IPS-20b (cell line): ENCODE results near the gene SLC66A3.
"Not testable (repeated sequence)": the region's sequence is repeated elsewhere in the genome, so short reads cannot be mapped to it uniquely, and the experiment has no call there.

Experiments
- H3K27ac ChIP-seq: one replicate; pipeline ENCODE4 v1.5.1; 2013; ENCODE audit warnings: low read length
- H3K27me3 ChIP-seq: 2 replicates; pipeline ENCODE4 v1.6.1; 2013; ENCODE audit warnings: mild to moderate bottlenecking, low read length, inconsistent platforms; ENCODE audit not compliant: insufficient read depth
- H3K36me3 ChIP-seq: 2 replicates; pipeline ENCODE4 v1.6.1; 2013; ENCODE audit warnings: low read depth, mild to moderate bottlenecking, inconsistent platforms, low read length, moderate library complexity; ENCODE audit not compliant: insufficient read depth
- H3K4me1 ChIP-seq: 2 replicates; pipeline ENCODE4 v1.6.1; 2013; ENCODE audit warnings: mild to moderate bottlenecking, control low read depth, inconsistent platforms, low read length, moderate library complexity; ENCODE audit not compliant: insufficient read depth
- H3K4me3 ChIP-seq: 2 replicates; pipeline ENCODE4 v1.5.1; 2013; ENCODE audit warnings: mild to moderate bottlenecking, low read length, inconsistent platforms
- H3K9ac ChIP-seq: 2 replicates; pipeline ENCODE4 v1.6.1; 2013; ENCODE audit warnings: low read depth, mild to moderate bottlenecking, inconsistent platforms, low read length, moderate library complexity
- H3K9me3 ChIP-seq: 2 replicates; pipeline ENCODE4 v1.6.1; 2013; ENCODE audit warnings: mild to moderate bottlenecking, low read depth, low read length, inconsistent platforms; ENCODE audit not compliant: insufficient read depth

SLC66A3 gene

DNA sequence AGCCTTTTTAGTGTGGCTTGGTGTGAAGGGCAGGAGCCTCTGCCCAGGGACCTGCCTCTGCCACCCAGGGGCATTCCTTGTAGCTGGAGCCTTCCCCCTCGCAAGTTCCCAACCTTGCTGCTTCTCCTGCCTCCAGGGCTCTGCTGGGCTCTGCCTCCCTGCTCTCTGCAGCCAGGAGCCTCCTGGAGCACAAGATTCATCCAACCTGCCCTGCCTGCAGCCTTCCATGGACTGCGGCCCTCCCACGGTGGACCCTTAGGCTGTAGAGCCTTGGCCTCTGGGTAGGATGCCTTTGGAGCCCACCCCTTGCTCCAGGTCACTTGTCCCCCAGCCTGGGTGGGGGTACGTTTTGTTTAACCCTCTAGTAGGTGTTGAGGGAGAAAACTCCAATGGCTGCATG is 2.5 kb downstream of the SLC66A3 start:
- Histone ChIP-seq H3K9ac (no peak overlapping the region), H3K9me3 (no peaks in the 10 kb centered on the region), H3K27me3 (peaks cover 31% of the 10 kb centered on the region), H3K4me3 (no peak overlapping the region), H3K4me1 (peaks cover 5% of the 10 kb centered on the region), H3K27ac (no peak overlapping the region), H3K36me3 (no peaks in the 10 kb centered on the region)

DNA sequence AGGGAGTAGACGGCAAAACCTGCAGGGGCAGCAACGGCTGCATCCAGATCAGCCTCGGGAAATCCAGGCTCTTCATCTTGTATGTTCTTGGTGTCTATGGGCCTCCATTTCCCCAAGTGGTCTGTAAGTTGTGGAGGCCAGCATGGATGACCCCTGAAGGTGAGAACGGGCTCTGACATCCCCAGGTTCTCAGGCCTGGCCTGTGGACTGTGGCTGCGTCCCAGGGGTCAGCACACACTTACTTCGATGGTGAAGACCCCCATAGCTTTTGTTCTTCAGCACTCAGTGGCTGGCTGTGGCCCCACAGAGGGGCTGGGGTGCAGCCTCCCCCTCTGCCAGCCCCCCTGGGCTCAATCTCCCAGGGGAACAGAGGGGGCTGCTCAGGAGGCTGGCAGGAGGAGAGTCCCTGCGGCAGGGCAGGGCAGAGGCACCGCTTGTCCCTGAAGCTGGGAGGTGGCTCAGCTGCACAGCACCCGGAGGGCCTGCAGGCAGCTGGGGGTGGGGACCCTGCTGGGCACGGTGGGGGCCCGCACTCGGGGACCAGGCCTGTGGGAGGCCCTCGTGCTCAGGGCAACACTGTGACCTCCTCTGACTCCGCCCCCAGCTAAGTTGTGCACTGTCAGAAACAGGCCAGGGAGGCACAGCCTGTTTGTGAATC is 3.8 kb downstream of the SLC66A3 start:
- Histone ChIP-seq H3K36me3 (no peaks in the 10 kb centered on the region), H3K4me1 (peaks cover 5% of the 10 kb centered on the region), H3K27ac (no peak overlapping the region), H3K4me3 (no peak overlapping the region), H3K9me3 (no peaks in the 10 kb centered on the region), H3K27me3 (peaks cover 21% of the 10 kb centered on the region), H3K9ac (no peak overlapping the region)

DNA sequence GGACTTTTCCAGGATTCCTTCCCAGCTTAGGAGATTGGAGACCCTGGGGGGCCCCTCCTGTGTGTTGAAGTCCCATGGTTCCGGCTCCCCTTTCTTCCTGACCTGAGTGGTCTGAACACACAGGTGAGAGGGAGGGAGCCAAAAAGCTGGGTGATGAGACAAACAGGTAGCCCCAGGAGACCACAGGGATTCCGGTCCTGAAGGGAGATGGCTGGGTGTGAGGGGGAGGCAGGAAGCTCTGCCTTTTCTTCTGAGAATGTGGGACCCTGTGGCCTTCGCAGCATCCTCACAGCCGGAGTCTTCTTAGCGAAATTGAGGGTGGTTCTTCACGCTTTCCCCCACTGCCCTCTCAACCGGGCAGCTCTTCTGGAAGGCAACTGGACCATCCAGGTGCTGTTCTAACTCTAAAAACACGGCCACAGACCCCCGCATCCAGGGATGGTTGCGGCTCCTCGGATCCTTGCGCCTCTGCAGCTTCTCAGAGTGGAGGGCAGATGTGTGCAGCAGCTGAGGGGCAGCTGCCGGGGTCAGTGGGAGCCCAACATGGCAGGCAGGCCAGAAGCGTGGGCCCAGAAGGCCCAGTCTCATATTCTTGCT is 4.4 kb downstream of the SLC66A3 start:
- no peaks in the 10 kb centered on the region for H3K9me3 ChIP-seq
- H3K9ac ChIP-seq: no peak overlapping the region
- H3K4me1 ChIP-seq: no peaks in the 10 kb centered on the region; the same call in 1 of the 2 replicates
- no peak overlapping the region for H3K27ac ChIP-seq
- H3K4me3 ChIP-seq: no peak overlapping the region
- no peaks in the 10 kb centered on the region for H3K36me3 ChIP-seq
- peaks cover 15% of the 10 kb centered on the region for H3K27me3 ChIP-seq

DNA sequence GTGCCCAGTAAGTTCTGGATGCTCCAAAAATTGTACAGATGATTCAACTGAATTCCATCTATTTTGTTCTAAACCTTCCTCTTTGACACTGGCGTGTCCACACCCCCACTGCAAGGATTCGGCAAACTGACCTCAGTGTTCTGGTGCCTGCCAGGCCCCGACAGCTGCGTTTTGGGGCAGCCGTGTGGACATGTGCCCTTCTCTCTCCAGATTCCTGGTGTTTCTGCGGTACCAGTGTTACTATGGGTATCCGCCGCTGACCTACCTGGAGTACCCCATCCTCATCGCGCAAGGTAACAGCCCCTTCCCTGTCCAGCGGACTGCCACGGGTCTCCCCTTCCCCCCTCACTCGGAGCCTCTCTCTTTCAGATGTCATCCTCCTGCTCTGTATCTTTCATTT is 5.0 kb downstream of the SLC66A3 start:
- H3K4me1 ChIP-seq: no peaks in the 10 kb centered on the region
- no peak overlapping the region for H3K4me3 ChIP-seq
- H3K27ac ChIP-seq: no peak overlapping the region
- no peak overlapping the region for H3K9ac ChIP-seq
- H3K27me3 ChIP-seq: peaks cover 14% of the 10 kb centered on the region
- no peaks in the 10 kb centered on the region for H3K9me3 ChIP-seq
- no peaks in the 10 kb centered on the region for H3K36me3 ChIP-seq

DNA sequence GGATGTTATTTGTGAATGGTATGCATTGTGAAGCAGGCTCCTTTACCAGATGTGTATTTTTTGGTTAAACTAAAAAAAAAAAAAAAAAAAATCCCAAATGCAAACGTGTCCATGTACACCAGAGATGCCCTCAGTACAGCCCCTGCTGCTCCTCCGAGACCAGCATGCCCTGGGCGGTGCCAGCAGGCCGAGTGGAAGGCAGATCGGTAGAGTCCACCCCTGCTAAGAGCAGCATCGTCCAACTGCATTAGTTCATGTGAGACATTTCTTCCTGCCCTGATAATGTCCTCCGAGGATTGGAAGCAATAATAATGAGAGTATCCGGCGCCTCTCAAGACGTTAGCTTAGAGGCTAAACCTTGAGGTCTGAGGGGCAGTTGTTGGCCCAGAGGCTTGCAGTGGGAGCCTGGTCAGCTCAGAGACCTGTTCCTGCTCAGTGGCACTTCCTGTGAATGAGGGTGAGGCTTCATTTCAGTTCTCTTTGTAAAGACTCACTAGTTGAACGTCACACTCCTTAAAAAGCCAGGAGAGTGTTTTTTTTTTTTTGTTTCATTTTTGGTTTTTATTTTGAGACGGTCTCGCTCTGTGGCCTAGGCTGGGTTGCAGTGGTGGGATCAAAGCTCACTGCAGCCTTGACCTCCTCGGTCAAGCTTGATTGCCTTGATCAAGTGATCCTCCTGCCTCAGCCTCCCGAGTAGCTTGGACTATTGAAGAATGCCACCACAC is 5.6 kb downstream of the SLC66A3 start:
- Histone ChIP-seq H3K36me3 (no peaks in the 10 kb centered on the region), H3K27me3 (peaks cover 11% of the 10 kb centered on the region), H3K9me3 (no peaks in the 10 kb centered on the region), H3K27ac (no peak overlapping the region), H3K9ac (no peak overlapping the region), H3K4me3 (no peak overlapping the region), H3K4me1 (no peaks in the 10 kb centered on the region)

DNA sequence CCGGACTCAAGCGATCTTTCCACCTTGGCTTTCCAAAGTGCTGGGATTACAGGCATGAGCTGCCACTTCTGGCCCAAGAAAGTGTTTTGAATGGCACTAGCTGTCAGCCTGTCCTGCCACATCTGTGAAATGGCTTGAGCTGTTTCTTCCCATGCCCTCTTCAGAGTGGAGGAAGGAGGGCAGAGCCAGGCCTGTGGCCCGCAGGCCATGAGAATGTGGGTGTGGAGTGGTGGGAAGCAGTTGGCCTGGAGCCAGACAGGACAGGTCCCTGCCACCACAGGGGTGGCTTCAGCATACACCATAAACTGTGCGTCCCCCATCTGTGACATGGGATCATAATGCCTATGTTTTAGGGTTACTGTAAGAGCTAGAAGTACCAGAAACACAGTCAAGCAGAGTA is 6.5 kb downstream of the SLC66A3 start:
- Histone ChIP-seq H3K4me3 (no peak overlapping the region), H3K9me3 (no peaks in the 10 kb centered on the region), H3K27me3 (peaks cover 3% of the 10 kb centered on the region; the same call in 1 of the 2 replicates), H3K4me1 (no peaks in the 10 kb centered on the region), H3K9ac (no peak overlapping the region), H3K36me3 (no peaks in the 10 kb centered on the region), H3K27ac (no peak overlapping the region)

DNA sequence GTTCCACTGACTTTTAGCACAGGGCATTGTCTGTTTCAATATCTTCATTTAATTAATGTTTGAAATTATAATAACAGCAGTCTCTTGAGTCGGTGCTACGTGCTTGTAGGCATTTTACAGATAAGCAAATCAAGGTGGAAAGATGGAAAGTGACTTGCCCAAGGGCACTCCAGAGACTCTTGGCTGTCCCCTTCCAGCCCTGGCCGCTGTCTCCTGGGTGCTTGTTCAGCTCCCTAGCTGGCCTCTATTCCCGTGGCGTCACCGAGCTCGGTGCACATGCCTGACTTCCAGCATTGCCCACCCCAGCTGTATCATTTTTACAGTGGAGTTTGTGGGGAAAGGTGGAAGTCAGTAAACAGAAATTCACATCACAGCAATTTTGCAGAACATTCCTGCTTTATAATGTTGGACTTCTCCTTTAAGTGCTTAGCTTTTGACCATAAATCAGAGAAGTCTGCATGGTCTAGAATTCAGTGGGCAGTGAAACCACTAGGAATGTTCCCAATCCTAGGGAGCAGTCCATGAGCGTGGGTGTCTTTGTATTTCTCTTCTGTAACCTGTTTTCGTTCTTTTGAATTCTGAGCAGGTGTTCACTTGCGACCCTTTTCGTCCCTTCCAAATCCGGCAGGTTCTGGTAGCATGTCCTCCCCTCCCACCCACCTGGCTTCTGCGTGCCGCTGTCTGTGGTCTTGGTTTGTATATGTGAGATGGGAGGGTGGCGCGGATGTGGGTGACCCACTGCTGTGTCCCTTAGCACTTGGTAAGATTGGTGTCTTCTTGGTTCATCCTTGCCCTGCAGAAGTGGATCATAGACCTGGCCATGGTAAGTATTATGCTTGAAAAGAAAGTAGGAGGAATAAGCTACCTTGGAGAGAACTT is 8.4 kb downstream of the SLC66A3 start:
- no peak overlapping the region for H3K4me3 ChIP-seq
- H3K9me3 ChIP-seq: no peaks in the 10 kb centered on the region
- no peak overlapping the region for H3K27ac ChIP-seq
- H3K9ac ChIP-seq: no peak overlapping the region
- no peaks in the 10 kb centered on the region for H3K4me1 ChIP-seq
- H3K27me3 ChIP-seq: no peaks in the 10 kb centered on the region
- H3K36me3 ChIP-seq: no peaks in the 10 kb centered on the region

DNA sequence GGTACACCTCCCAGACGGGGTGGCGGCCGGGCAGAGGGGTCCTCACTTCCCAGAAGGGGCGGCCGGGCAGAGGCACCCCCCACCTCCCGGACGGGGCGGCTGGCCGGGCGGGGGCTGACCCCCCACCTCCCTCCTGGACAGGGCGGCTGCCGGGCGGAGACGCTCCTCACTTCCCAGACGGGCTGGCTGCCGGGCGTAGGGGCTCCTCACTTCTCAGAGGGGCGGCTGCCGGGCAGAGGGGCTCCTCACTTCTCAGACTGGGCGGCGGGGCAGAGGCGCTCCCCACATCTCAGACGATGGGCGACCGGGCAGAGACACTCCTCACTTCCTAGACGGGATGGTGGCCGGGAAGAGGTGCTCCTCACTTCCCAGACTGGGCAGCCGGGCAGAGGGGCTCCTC is 9.8 kb downstream of the SLC66A3 start:
- not testable (repeated sequence) for H3K27me3 ChIP-seq, H3K9ac ChIP-seq, H3K27ac ChIP-seq, H3K4me1 ChIP-seq, H3K36me3 ChIP-seq, H3K4me3 ChIP-seq, H3K9me3 ChIP-seq

DNA sequence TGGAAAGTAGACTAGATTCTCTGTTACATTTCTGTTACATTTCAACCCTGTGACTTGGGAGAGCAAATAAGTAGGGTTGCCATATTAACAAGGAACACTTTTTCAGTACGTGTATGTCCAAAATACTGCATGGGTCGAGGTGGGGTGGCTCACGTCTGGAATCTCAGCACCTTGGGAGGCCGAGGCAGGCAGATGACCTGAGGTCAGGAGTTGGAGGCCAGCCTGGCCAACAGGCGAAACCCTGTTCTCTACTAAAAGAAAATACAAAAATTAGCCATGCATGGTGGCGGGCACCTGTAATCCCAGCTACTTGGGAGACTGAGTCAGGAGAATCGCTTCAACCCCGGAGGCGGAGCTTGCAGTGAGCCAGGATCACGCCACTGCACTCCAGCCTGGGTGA is 11.2 kb downstream of the SLC66A3 start:
- Histone ChIP-seq H3K4me1 (no peaks in the 10 kb centered on the region), H3K27ac (no peak overlapping the region), H3K9ac (no peak overlapping the region), H3K4me3 (no peak overlapping the region), H3K9me3 (no peaks in the 10 kb centered on the region), H3K27me3 (no peaks in the 10 kb centered on the region), H3K36me3 (no peaks in the 10 kb centered on the region)

DNA sequence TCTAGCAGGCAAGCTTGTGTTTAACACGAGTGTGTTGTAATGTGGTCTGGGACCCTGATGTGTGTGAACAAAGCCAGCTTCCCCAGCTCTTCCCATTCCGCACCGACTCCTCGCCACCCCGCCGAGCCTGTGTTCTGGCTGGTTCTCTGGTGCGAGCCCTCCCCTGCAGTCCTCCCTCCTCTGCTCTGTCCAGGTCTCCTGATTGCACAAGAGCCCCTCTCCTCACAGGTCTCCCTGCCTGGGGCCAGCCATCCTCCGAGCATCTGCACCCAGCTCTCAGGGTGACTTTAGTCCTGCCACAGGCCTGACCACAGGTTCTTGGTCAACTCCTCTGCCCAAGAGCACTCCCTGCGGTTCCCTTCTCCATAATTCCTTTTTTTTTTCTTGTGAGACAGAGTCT is 13.2 kb downstream of the SLC66A3 start:
- Histone ChIP-seq H3K9ac (no peak overlapping the region), H3K4me1 (no peaks in the 10 kb centered on the region), H3K27me3 (no peaks in the 10 kb centered on the region), H3K4me3 (no peak overlapping the region), H3K36me3 (no peaks in the 10 kb centered on the region), H3K27ac (no peak overlapping the region), H3K9me3 (no peaks in the 10 kb centered on the region)

DNA sequence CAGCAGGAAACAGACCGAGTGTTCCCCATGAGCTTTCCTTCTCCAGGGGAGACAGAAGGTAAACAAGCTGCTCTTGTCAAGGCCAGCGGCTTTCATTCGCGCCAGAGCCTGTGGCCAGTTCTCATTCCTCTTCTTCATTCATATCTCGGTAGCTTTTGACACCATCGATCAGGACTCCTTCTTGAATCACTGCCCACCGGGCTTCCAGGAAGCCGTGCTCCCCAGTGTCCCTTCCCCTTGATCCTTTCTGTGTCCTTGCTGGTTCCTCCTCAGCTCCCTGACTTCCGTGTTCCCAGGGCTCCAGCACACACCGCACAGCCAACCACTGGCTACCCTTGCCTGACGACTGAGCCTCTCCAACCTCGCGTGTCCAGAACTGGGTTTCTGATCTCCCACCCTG is 14.1 kb downstream of the SLC66A3 start:
- Histone ChIP-seq H3K27me3 (no peaks in the 10 kb centered on the region), H3K27ac (no peak overlapping the region), H3K9ac (no peak overlapping the region), H3K4me1 (no peaks in the 10 kb centered on the region), H3K9me3 (no peaks in the 10 kb centered on the region), H3K4me3 (no peak overlapping the region), H3K36me3 (no peaks in the 10 kb centered on the region)
